HEK293T (cell line): Measurements from ENCODE around the gene RASSF3.

Source experiments
- BHLHE40 ChIP-seq: fragments of 450-650 bp; IDR thresholded peaks from 2 replicates; pipeline ENCODE4 v1.6.1; 2016; ENCODE audit warnings: mild to moderate bottlenecking, moderate library complexity, borderline replicate concordance
- ELF4 ChIP-seq: fragments of 450-650 bp; IDR thresholded peaks from 2 replicates; pipeline ENCODE4 v1.6.1; 2017; ENCODE audit warnings: antibody characterized with exemption
- FOXK2 ChIP-seq: fragments of 450-650 bp; IDR thresholded peaks from 2 replicates; pipeline ENCODE4 v1.6.1; 2016; ENCODE audit warnings: mild to moderate bottlenecking
- FOXM1 ChIP-seq: fragments of 450-650 bp; IDR thresholded peaks from 2 replicates; pipeline ENCODE4 v1.6.1; 2017; ENCODE audit warnings: mild to moderate bottlenecking, borderline replicate concordance
- HDGF ChIP-seq: fragments of 450-650 bp; IDR thresholded peaks from 2 replicates; pipeline ENCODE4 v1.6.1; 2017; ENCODE audit warnings: antibody characterized with exemption, borderline replicate concordance
- L3MBTL2 ChIP-seq: fragments of 450-650 bp; conservative IDR thresholded peaks from 2 replicates; pipeline ENCODE4 v1.6.1; 2016; ENCODE audit warnings: mild to moderate bottlenecking
- NFRKB ChIP-seq: fragments of 450-650 bp; IDR thresholded peaks from 2 replicates; pipeline ENCODE4 v1.6.1; 2016; ENCODE audit warnings: mild to moderate bottlenecking, moderate library complexity
- PKNOX1 ChIP-seq: fragments of 450-650 bp; IDR thresholded peaks from 2 replicates; pipeline ENCODE4 v1.6.1; 2016
- SP1 ChIP-seq: fragments of 450-650 bp; IDR thresholded peaks from 2 replicates; pipeline ENCODE4 v1.6.1; 2017
- SUZ12 ChIP-seq: fragments of 450-650 bp; IDR thresholded peaks from 2 replicates; pipeline ENCODE4 v1.6.1; 2016; ENCODE audit warnings: mild to moderate bottlenecking
- TARDBP ChIP-seq: fragments of 450-650 bp; IDR thresholded peaks from 2 replicates; pipeline ENCODE4 v1.6.1; 2016

- TF ChIP-seq FOXM1 (no peak), TARDBP (no peak), BHLHE40 (no peak), PKNOX1 (no peak), L3MBTL2 (no peak), FOXK2 (no peak), HDGF (no peak), SUZ12 (no peak), ELF4 (no peak), NFRKB (no peak), SP1 (no peak)
These were observed 97.6 kb downstream of the RASSF3 start for GRCh38 chr12:64707926-64708325.
